CD14-positive monocyte (primary cell): Measurements from ENCODE around the gene U2SURP. TPM values are rescaled to one million over a fixed set of nuclear protein-coding genes. Genes with fewer than 3 reads are reported as not detected.

Source experiments
- DNase-seq, 3 donors: peaks; one replicate each; pipeline ENCODE4 v3.0.0-alpha.2; 2011 to 2022
- H2AFZ ChIP-seq: 2 replicates; pipeline ENCODE4 v1.6.0; 2012; ENCODE audit warnings: mild to moderate bottlenecking, low read depth, low read length, inconsistent platforms; ENCODE audit not compliant: insufficient read depth, poor library complexity, severe bottlenecking
- H3K27ac ChIP-seq, 2 donors: 1 replicate in 1 of 2; 2 replicates in 1 of 2; pipeline ENCODE4 v1.5.1; 2012 to 2013; ENCODE audit warnings: low read length in 2 of 2, control low read depth in 1 of 2, inconsistent platforms in 1 of 2, low read depth in 1 of 2, mild to moderate bottlenecking in 1 of 2
- H3K27me3 ChIP-seq, 2 donors: one replicate each; pipeline versions ENCODE4 v1.6.0 to v1.6.1; 2011 to 2013; ENCODE audit warnings: low read length in 2 of 2; ENCODE audit not compliant: control insufficient read depth in 2 of 2, insufficient read depth in 2 of 2
- H3K36me3 ChIP-seq, 2 donors: replicated peaks in 1 of 2; 1 replicate in 1 of 2; 2 replicates in 1 of 2; pipeline versions ENCODE4 v1.5.1 to v1.6.1; 2012 to 2013; ENCODE audit warnings: low read length in 2 of 2, control low read depth in 1 of 2, inconsistent platforms in 1 of 2, mild to moderate bottlenecking in 1 of 2; ENCODE audit not compliant: insufficient read depth in 2 of 2, control insufficient read depth in 1 of 2
- H3K4me1 ChIP-seq, 2 donors: 1 replicate in 1 of 2; 2 replicates in 1 of 2; pipeline versions ENCODE4 v1.5.1 to v1.6.1; 2012 to 2013; ENCODE audit warnings: low read length in 2 of 2, control low read depth in 1 of 2, inconsistent platforms in 1 of 2, mild to moderate bottlenecking in 1 of 2, moderate library complexity in 1 of 2; ENCODE audit not compliant: insufficient read depth in 2 of 2, control insufficient read depth in 1 of 2
- H3K4me2 ChIP-seq: replicated peaks from 2 replicates; pipeline ENCODE3; 2012; ENCODE audit warnings: low read length, moderate library complexity, mild to moderate bottlenecking; ENCODE audit not compliant: poor library complexity, severe bottlenecking; ENCODE audit errors: extremely low read depth
- H3K4me3 ChIP-seq, 3 experiments: fragments of 200-600 bp in 1 of 3; sonication (generic) in 1 of 3; replicated peaks in 1 of 3; 1 replicate in 2 of 3; 2 replicates in 1 of 3; pipeline ENCODE4 v1.5.1; 2011 to 2013; ENCODE audit warnings: low read length in 3 of 3, mild to moderate bottlenecking in 3 of 3, control low read depth in 2 of 3, low read depth in 2 of 3, inconsistent platforms in 1 of 3, moderate library complexity in 1 of 3
- H3K79me2 ChIP-seq: 2 replicates; pipeline ENCODE4 v1.6.0; 2012; ENCODE audit warnings: mild to moderate bottlenecking, control low read depth, inconsistent platforms, low read length, moderate library complexity; ENCODE audit not compliant: insufficient read depth
- H3K9ac ChIP-seq: 2 replicates; pipeline ENCODE4 v1.6.0; 2017; ENCODE audit warnings: low read length, mild to moderate bottlenecking; ENCODE audit not compliant: insufficient read depth, poor library complexity, severe bottlenecking
- H3K9me3 ChIP-seq, 2 donors: replicated peaks in 1 of 2; 1 replicate in 1 of 2; 2 replicates in 1 of 2; pipeline versions ENCODE4 v1.5.1 to v1.6.1; 2012 to 2013; ENCODE audit warnings: low read length in 2 of 2, control low read depth in 1 of 2; ENCODE audit not compliant: control insufficient read depth in 1 of 2, insufficient read depth in 1 of 2
- H4K20me1 ChIP-seq: 2 replicates; pipeline ENCODE4 v1.6.0; 2012; ENCODE audit warnings: mild to moderate bottlenecking, low read length, control low read depth, moderate library complexity; ENCODE audit not compliant: insufficient read depth
- H3K27ac Mint-ChIP-seq, 7 donors: one replicate each; pipeline ENCODE4 v1.8.0; 2020; ENCODE audit warnings: mild to moderate bottlenecking in 7 of 7, mixed read lengths in 7 of 7, moderate library complexity in 6 of 7, inconsistent platforms in 2 of 7
- H3K27me3 Mint-ChIP-seq, 3 donors: one replicate each; pipeline ENCODE4 v1.8.0; 2021 to 2022; ENCODE audit warnings: low read depth in 3 of 3, mild to moderate bottlenecking in 3 of 3, mixed read lengths in 3 of 3, moderate library complexity in 3 of 3, inconsistent platforms in 1 of 3
- H3K36me3 Mint-ChIP-seq, 2 donors: one replicate each; pipeline ENCODE4 v1.8.0; 2020; ENCODE audit warnings: mixed read lengths in 2 of 2, inconsistent platforms in 1 of 2, mild to moderate bottlenecking in 1 of 2
- H3K4me1 Mint-ChIP-seq: one replicate; pipeline ENCODE4 v1.8.0; 2020; ENCODE audit warnings: mild to moderate bottlenecking, mixed read lengths
- H3K4me3 Mint-ChIP-seq, 2 donors: one replicate each; pipeline ENCODE4 v1.8.0; 2020; ENCODE audit warnings: mild to moderate bottlenecking in 2 of 2, mixed read lengths in 2 of 2, moderate library complexity in 1 of 2
- H3K9me3 Mint-ChIP-seq, 7 donors: one replicate each; pipeline ENCODE4 v1.8.0; 2020 to 2022; ENCODE audit warnings: mixed read lengths in 7 of 7, mild to moderate bottlenecking in 6 of 7, moderate library complexity in 6 of 7, inconsistent platforms in 2 of 7
- CTCF ChIP-seq: fragments of 200-600 bp; IDR thresholded peaks from one replicate; pipeline ENCODE4 v1.8.0; 2022; ENCODE audit warnings: antibody characterized with exemption, mild to moderate bottlenecking
- WGBS: methylation state at CpG from one replicate; pipeline ENCODE4 v1.1.5; 2013; ENCODE audit warnings: missing lambda C conversion rate; ENCODE audit not compliant: insufficient coverage; 5-methylcytosine and 5-hydroxymethylcytosine counted together
- intact Hi-C, 2 donors: fragments of 100-400 bp; cut with micrococcal nuclease; formaldehyde crosslinking; loops; one replicate each; pipeline versions ENCODE4 v1.15.0 to v1.15.1; 2023
- polyA plus RNA-seq, 3 donors: library from polyadenylated mRNA; depleted of rRNA in 1 of 3; unstranded in 2 of 3; stranded (reverse) in 1 of 3; fragments of 300-500 nt in 2 of 3; fragments of >200 nt in 1 of 3; fragmentation: Illumina TruSeq in 2 of 3; gene quantifications; 1 replicate in 2 of 3; 2 replicates in 1 of 3; pipeline ENCODE4 v1.2.3, GENCODE V29; 2012 to 2021

The U2SURP gene
- polyA plus RNA-seq, 3 donors, result 21.1 to 70.4 (median 51.4) TPM

- Mint-ChIP-seq H3K27me3 (peaks cover 45 to 65% (median 46%) of the 10 kb centered on the region in 3 donors), H3K27ac (no peak overlapping the region), H3K9me3 (peaks cover 0 to 13% (median 9%) of the 10 kb centered on the region in 7 donors), H3K36me3 (peaks cover 6 to 8% of the 10 kb centered on the region in 2 donors), H3K4me1 (peaks cover 5% of the 10 kb centered on the region), H3K4me3 (peak overlapping the region in 1 of 2 donors; percentile 42)
- Histone ChIP-seq H3K27me3 (peaks cover 58 to 62% of the 10 kb centered on the region in 2 donors), H4K20me1 (no peaks in the 10 kb centered on the region), H3K9ac (no peak overlapping the region), H3K4me1 (peaks cover 4 to 8% of the 10 kb centered on the region in 2 donors), H2AFZ (no peak overlapping the region), H3K4me2 (no peak overlapping the region), H3K27ac (no peak overlapping the region), H3K36me3 (no peaks in the 10 kb centered on the region), H3K79me2 (no peaks in the 10 kb centered on the region), H3K9me3 (peaks cover 0 to 12% of the 10 kb centered on the region in 2 donors), H3K4me3 (no peak overlapping the region)
- TF ChIP-seq CTCF, result no peak
- no peak for DNase-seq
- intact Hi-C loops, result no loop called here
- WGBS, result no CpG with 5 or more reads among the region's 6 CpGs
Measured at GRCh38 chr3:142958707-142959106, 42.7 kb upstream of the U2SURP start.

- peaks cover 12 to 13% of the 10 kb centered on the region in 2 donors for H3K36me3 Mint-ChIP-seq
- H3K27ac ChIP-seq, result no peak overlapping the region
- no peak for TF ChIP-seq CTCF
- H3K9ac ChIP-seq, result no peak overlapping the region
- H3K4me1 ChIP-seq, result peaks cover 7 to 13% of the 10 kb centered on the region in 2 donors
- peak overlapping the region in 1 of 7 donors; percentile 40 for H3K27ac Mint-ChIP-seq
- H3K79me2 ChIP-seq, result no peaks in the 10 kb centered on the region
- H3K27me3 Mint-ChIP-seq, result peaks cover 58 to 76% (median 62%) of the 10 kb centered on the region in 3 donors
- DNase-seq, result no peak
- peaks cover 0 to 12% of the 10 kb centered on the region in 2 donors for H3K9me3 ChIP-seq
- no peaks in the 10 kb centered on the region for H4K20me1 ChIP-seq
- no peaks in the 10 kb centered on the region for H3K36me3 ChIP-seq
- H3K4me3 Mint-ChIP-seq, result peak overlapping the region in 1 of 2 donors; percentile 19
- H3K27me3 ChIP-seq, result peaks cover 64 to 73% of the 10 kb centered on the region in 2 donors
- intact Hi-C loops, result no loop called here
- no peak overlapping the region for H2AFZ ChIP-seq
- peaks cover 15% of the 10 kb centered on the region for H3K4me1 Mint-ChIP-seq
- WGBS, result no CpG with 5 or more reads among the region's 1 CpG
- H3K4me3 ChIP-seq, result no peak overlapping the region
- H3K4me2 ChIP-seq, result no peak overlapping the region
- peaks cover 0 to 17% (median 15%) of the 10 kb centered on the region in 7 donors for H3K9me3 Mint-ChIP-seq
Measured at GRCh38 chr3:142960322-142960850, 41.0 kb upstream of the U2SURP start.
